Osteoblast (primary cell): ENCODE measurements around the gene NEK6. TPM values are rescaled to one million over a fixed set of nuclear protein-coding genes. Genes with fewer than 3 reads are reported as not detected.

ENCODE experiments used
- DNase-seq: peaks from one replicate; pipeline ENCODE4 v3.0.0; 2011; ENCODE audit warnings: low spot score, mixed read lengths; ENCODE audit not compliant: insufficient read length; ENCODE audit errors: missing footprints
- H2AFZ ChIP-seq: 2 replicates; pipeline ENCODE4 v1.6.0; 2011; ENCODE audit warnings: mild to moderate bottlenecking, low read length
- H3K27ac ChIP-seq: 2 replicates; pipeline ENCODE4 v1.5.1; 2011; ENCODE audit warnings: mild to moderate bottlenecking, low read depth, low read length, moderate library complexity
- H3K27me3 ChIP-seq: 2 replicates; pipeline ENCODE4 v1.6.0; 2012; ENCODE audit warnings: mild to moderate bottlenecking, control low read depth, inconsistent platforms, low read length, moderate library complexity; ENCODE audit not compliant: insufficient read depth
- H3K36me3 ChIP-seq: 2 replicates; pipeline ENCODE4 v1.5.1; 2011; ENCODE audit warnings: mild to moderate bottlenecking, low read length, control low read depth, moderate library complexity; ENCODE audit not compliant: insufficient read depth
- H3K4me1 ChIP-seq: 2 replicates; pipeline ENCODE4 v1.5.1; 2011; ENCODE audit warnings: mild to moderate bottlenecking, low read length, control low read depth, moderate library complexity; ENCODE audit not compliant: insufficient read depth
- H3K4me2 ChIP-seq: 2 replicates; pipeline ENCODE4 v1.6.0; 2011; ENCODE audit warnings: mild to moderate bottlenecking, low read length; ENCODE audit not compliant: insufficient read depth
- H3K4me3 ChIP-seq: fragments of 200-600 bp; sonication (generic); 3 replicates; pipeline ENCODE4 v1.5.1; 2012; ENCODE audit warnings: mild to moderate bottlenecking, low read length, inconsistent platforms; ENCODE audit not compliant: insufficient read depth
- H3K79me2 ChIP-seq: 2 replicates; pipeline ENCODE4 v1.6.0; 2012; ENCODE audit warnings: mild to moderate bottlenecking, low read length, control low read depth, inconsistent platforms; ENCODE audit not compliant: insufficient read depth
- H3K9me3 ChIP-seq: 2 replicates; pipeline ENCODE4 v1.5.1; 2011; ENCODE audit warnings: low read depth, low read length, control low read depth
- H4K20me1 ChIP-seq: 2 replicates; pipeline ENCODE4 v1.6.0; 2012; ENCODE audit warnings: mild to moderate bottlenecking, low read length, control low read depth; ENCODE audit not compliant: insufficient read depth
- CTCF ChIP-seq: IDR thresholded peaks from 2 replicates; pipeline ENCODE4 v1.5.1; 2011; ENCODE audit warnings: mild to moderate bottlenecking, low read depth, low read length, moderate library complexity; ENCODE audit errors: extremely low read depth
- total RNA-seq: library from RNA; depleted of rRNA; stranded (reverse); fragments of >200 nt; gene quantifications from 2 replicates; pipeline ENCODE4 v1.2.3, GENCODE V29; 2012

NEK6 gene
- total RNA-seq, 1 donor = 128 TPM

- no peak overlapping the region for H3K4me2 ChIP-seq
- H3K9me3 ChIP-seq = no peaks in the 10 kb centered on the region
- H3K27me3 ChIP-seq = no peaks in the 10 kb centered on the region
- H4K20me1 ChIP-seq = peaks cover 69% of the 10 kb centered on the region
- H3K27ac ChIP-seq = no peak overlapping the region
- H3K36me3 ChIP-seq = peaks cover 7% of the 10 kb centered on the region
- H2AFZ ChIP-seq = no peak overlapping the region
- H3K79me2 ChIP-seq = peaks cover 95% of the 10 kb centered on the region
- no peak for TF ChIP-seq CTCF
- peaks cover 22% of the 10 kb centered on the region for H3K4me1 ChIP-seq
- H3K4me3 ChIP-seq = no peak overlapping the region
- no peak for DNase-seq
Observed at GRCh38 chr9:124365036-124365435, 107.3 kb downstream of the NEK6 start.

GRCh38 chr9:124366476-124367220 is 108.9 kb downstream of the NEK6 start:
- Histone ChIP-seq H3K9me3 (no peaks in the 10 kb centered on the region), H2AFZ (no peak overlapping the region), H3K27ac (peak overlapping the region; percentile 16), H3K4me1 (peaks cover 31% of the 10 kb centered on the region), H3K4me2 (peak overlapping the region; percentile 26), H3K4me3 (no peak overlapping the region), H3K79me2 (peaks cover 95% of the 10 kb centered on the region), H3K27me3 (no peaks in the 10 kb centered on the region), H4K20me1 (peaks cover 66% of the 10 kb centered on the region), H3K36me3 (peaks cover 7% of the 10 kb centered on the region)
- TF ChIP-seq CTCF = no peak
- DNase-seq = no peak

- Histone ChIP-seq H3K4me1 (peaks cover 30% of the 10 kb centered on the region), H3K4me2 (no peak overlapping the region), H3K4me3 (no peak overlapping the region), H4K20me1 (peaks cover 63% of the 10 kb centered on the region), H3K9me3 (no peaks in the 10 kb centered on the region), H3K36me3 (peaks cover 4% of the 10 kb centered on the region), H3K27me3 (no peaks in the 10 kb centered on the region), H3K27ac (no peak overlapping the region), H3K79me2 (peaks cover 96% of the 10 kb centered on the region), H2AFZ (no peak overlapping the region)
- no peak for DNase-seq
- TF ChIP-seq CTCF = no peak
Observed at GRCh38 chr9:124368692-124369091, 110.9 kb downstream of the NEK6 start.

DNA sequence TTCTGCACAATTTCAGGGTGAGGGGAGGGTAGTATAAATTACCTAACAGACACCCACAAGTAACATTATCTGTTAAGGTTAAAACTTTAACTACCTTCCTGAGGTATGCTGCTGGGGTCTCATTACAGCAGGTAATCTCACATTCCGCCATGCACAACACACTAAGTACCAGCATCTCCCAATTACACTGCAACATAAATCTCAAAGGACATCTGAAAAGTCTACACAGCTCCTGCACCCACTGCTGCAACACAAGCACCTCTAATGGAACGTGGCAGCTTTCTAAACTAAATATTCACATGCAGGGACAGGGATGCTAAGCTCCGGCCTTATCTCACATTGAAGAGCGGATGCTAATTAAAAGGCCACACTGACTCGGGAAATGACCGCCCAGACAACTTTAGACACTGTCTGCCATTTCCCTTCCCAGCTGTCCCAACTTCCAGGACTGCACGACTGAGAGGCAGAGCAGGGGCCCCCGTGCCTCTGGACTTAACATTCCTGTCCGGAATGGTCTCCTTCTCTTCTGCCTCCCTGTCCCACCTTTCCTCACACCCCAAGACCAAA is 111.6 kb downstream of the NEK6 start:
- no peak overlapping the region for H2AFZ ChIP-seq
- peaks cover 61% of the 10 kb centered on the region for H4K20me1 ChIP-seq
- H3K9me3 ChIP-seq = no peaks in the 10 kb centered on the region
- H3K4me3 ChIP-seq = no peak overlapping the region
- peaks cover 30% of the 10 kb centered on the region for H3K4me1 ChIP-seq
- no peak for DNase-seq
- no peak overlapping the region for H3K27ac ChIP-seq
- no peak overlapping the region for H3K4me2 ChIP-seq
- H3K27me3 ChIP-seq = no peaks in the 10 kb centered on the region
- peaks cover 3% of the 10 kb centered on the region for H3K36me3 ChIP-seq
- no peak for TF ChIP-seq CTCF
- H3K79me2 ChIP-seq = peaks cover 96% of the 10 kb centered on the region
